HCT116 (cell line): ENCODE measurements around the gene PBX3. TPM values are rescaled to one million over a fixed set of nuclear protein-coding genes. Genes with fewer than 3 reads are reported as not detected.

Experiments used
- ATAC-seq: fragments of 200-7000 bp; cut with Tn5 transposase; 2 replicates; pipeline ENCODE4 v1.9.1; 2020; ENCODE audit warnings: mild to moderate bottlenecking, moderate library complexity
- BruUV-seq: library from RNA; stranded (reverse); fragments of 400-500 nt; replicated peaks from 2 replicates; lab custom pipeline; 2021; lab: Mats Ljungman, UMichigan
- CTCF ChIA-PET: fragments of 300-600 bp; sonication (Branson Sonifier 250); formaldehyde crosslinking; loops from one replicate; lab custom pipeline; 2021; ENCODE audit warnings: antibody characterized with exemption; lab: Charles Lee
- POLR2A ChIA-PET: fragments of 300-600, 350-600 bp; sonication (Branson Sonifier 250); formaldehyde crosslinking; loops from one replicate; lab custom pipeline; 2021; ENCODE audit warnings: antibody characterized with exemption; lab: Charles Lee
- RAD21 ChIA-PET, 2 experiments: fragments of 300-600 bp; sonication (Branson Sonifier 250); formaldehyde crosslinking; loops; one replicate each; lab custom pipeline; 2023; ENCODE audit warnings: low total read pairs in 2 of 2; ENCODE audit not compliant: uncharacterized antibody in 2 of 2, unreplicated experiment in 2 of 2, low non-redundant PET in 1 of 2; lab: Charles Lee
- DNase-seq: peaks from one replicate; pipeline ENCODE4 v3.0.0-alpha.2; 2010; ENCODE audit warnings: low read depth, low spot score
- H2AFZ ChIP-seq: fragments of 200-600 bp; shearing (Covaris generic), sonication (generic); 2 replicates; pipeline ENCODE4 v1.6.1; 2017; ENCODE audit warnings: low read depth, mixed run types, mixed read lengths, antibody characterized with exemption, low read length; ENCODE audit not compliant: poor library complexity, severe bottlenecking
- H3K27ac ChIP-seq: 2 replicates; pipeline ENCODE4 v1.5.1; 2012; ENCODE audit warnings: low read depth, low read length
- H3K27me3 ChIP-seq: fragments of 200-600 bp; sonication (generic); 2 replicates; pipeline ENCODE4 v1.6.1; 2016; ENCODE audit warnings: mixed run types, low read length, mixed read lengths; ENCODE audit not compliant: insufficient read depth
- H3K36me3 ChIP-seq, 2 experiments: fragments of 200-500 bp in 1 of 2; fragments of 200-600 bp in 1 of 2; sonication (Bioruptor generic) in 1 of 2; sonication (generic) in 1 of 2; 2 replicates each; pipeline versions ENCODE4 v1.5.1 to v1.6.1; 2014 to 2016; ENCODE audit warnings: low read length in 2 of 2, inconsistent platforms in 1 of 2, mixed read lengths in 1 of 2, mixed run types in 1 of 2; ENCODE audit not compliant: insufficient read depth in 2 of 2, control insufficient read depth in 1 of 2
- H3K4me1 ChIP-seq, 2 experiments: fragments of 200-600 bp in 1 of 2; sonication (generic) in 1 of 2; 2 replicates each; pipeline versions ENCODE4 v1.5.1 to v1.6.1; 2012 to 2017; ENCODE audit warnings: low read length in 2 of 2, inconsistent platforms in 1 of 2, mild to moderate bottlenecking in 1 of 2, mixed read lengths in 1 of 2, mixed run types in 1 of 2, moderate library complexity in 1 of 2; ENCODE audit not compliant: insufficient read depth in 2 of 2, control insufficient read depth in 1 of 2
- H3K4me2 ChIP-seq: fragments of 200-600 bp; sonication (generic); 2 replicates; pipeline ENCODE4 v1.6.1; 2017; ENCODE audit warnings: mixed run types, low read length, mixed read lengths
- H3K4me3 ChIP-seq, 2 experiments: fragments of 200-600 bp in 1 of 2; sonication (generic) in 1 of 2; replicated peaks in 1 of 2; 2 replicates each; pipeline ENCODE4 v1.5.1; 2011 to 2016; ENCODE audit warnings: low read length in 2 of 2, control low read depth in 1 of 2, low read depth in 1 of 2, mild to moderate bottlenecking in 1 of 2, mixed read lengths in 1 of 2, mixed run types in 1 of 2
- H3K79me2 ChIP-seq: fragments of 200-600 bp; sonication (generic); 2 replicates; pipeline ENCODE4 v1.6.1; 2017; ENCODE audit warnings: mild to moderate bottlenecking, mixed run types, low read length, moderate library complexity, mixed read lengths; ENCODE audit not compliant: insufficient read depth
- H3K9ac ChIP-seq: fragments of 200-600 bp; sonication (generic); 2 replicates; pipeline ENCODE4 v1.6.1; 2016; ENCODE audit warnings: low read length, mixed read lengths
- H3K9me2 ChIP-seq: fragments of 200-600 bp; sonication (generic), shearing (Covaris generic); 2 replicates; pipeline ENCODE4 v1.6.1; 2017; ENCODE audit warnings: mixed run types, mild to moderate bottlenecking, moderate library complexity; ENCODE audit not compliant: insufficient read depth
- H3K9me3 ChIP-seq, 2 experiments: fragments of 200-500 bp in 1 of 2; fragments of 200-600 bp in 1 of 2; sonication (Bioruptor generic) in 1 of 2; sonication (generic) in 1 of 2; 2 replicates each; pipeline ENCODE4 v1.6.1; 2014 to 2017; ENCODE audit warnings: low read length in 2 of 2, mixed read lengths in 2 of 2, inconsistent platforms in 1 of 2, low read depth in 1 of 2, mild to moderate bottlenecking in 1 of 2, mixed run types in 1 of 2, moderate library complexity in 1 of 2; ENCODE audit not compliant: control insufficient read depth in 1 of 2, insufficient read depth in 1 of 2
- H4K20me1 ChIP-seq: fragments of 200-600 bp; sonication (generic), shearing (Covaris generic); 2 replicates; pipeline ENCODE4 v1.6.1; 2017; ENCODE audit warnings: mixed run types, mild to moderate bottlenecking, moderate library complexity; ENCODE audit not compliant: insufficient read depth
- EGR1 ChIP-seq: IDR thresholded peaks from 2 replicates; pipeline ENCODE4 v1.6.1; 2012; ENCODE audit warnings: low read depth
- EZH2phosphoT487 ChIP-seq: fragments of 200-600 bp; IDR thresholded peaks from 2 replicates; pipeline ENCODE4 v1.6.1; 2018; ENCODE audit warnings: antibody characterized with exemption, borderline replicate concordance
- FOSL1 ChIP-seq: IDR thresholded peaks from 2 replicates; pipeline ENCODE4 v1.6.1; 2012; ENCODE audit warnings: low read depth
- JUND ChIP-seq: IDR thresholded peaks from 2 replicates; pipeline ENCODE4 v1.6.1; 2012
- POLR2A ChIP-seq: IDR thresholded peaks from 2 replicates; pipeline ENCODE4 v1.7.0; 2011; ENCODE audit warnings: borderline replicate concordance; ENCODE audit not compliant: insufficient read depth, insufficient read length; ENCODE audit errors: extremely low read depth
- RAD21 ChIP-seq: IDR thresholded peaks from 2 replicates; pipeline ENCODE4 v1.6.1; 2012; ENCODE audit warnings: low read depth, mild to moderate bottlenecking
- REST ChIP-seq: IDR thresholded peaks from 2 replicates; pipeline ENCODE4 v1.6.1; 2012; ENCODE audit warnings: low read depth
- intact Hi-C: fragments of 100-400 bp; cut with micrococcal nuclease; formaldehyde crosslinking; loops from 2 replicates; pipeline ENCODE4 v1.10.0; 2022
- total RNA-seq: library from RNA; stranded (reverse); gene quantifications from one replicate; pipeline ENCODE4 v1.2.1, GENCODE V29; 2021; ENCODE audit not compliant: unreplicated experiment
- TF ChIP-seq, protein P1 (sequence below): IDR thresholded peaks from 2 replicates; pipeline ENCODE4 v1.6.1; 2011; ENCODE audit warnings: mild to moderate bottlenecking, low read length, moderate library complexity; ENCODE audit not compliant: insufficient replicate concordance; ENCODE audit errors: extremely low read depth
- TF ChIP-seq, protein P2 (sequence below): IDR thresholded peaks from 2 replicates; pipeline ENCODE4 v1.6.1; 2012

Gene PBX3
- total RNA-seq, 1 experiment from 2014 or later = 13.5 TPM

- TF ChIP-seq, protein P1, sequence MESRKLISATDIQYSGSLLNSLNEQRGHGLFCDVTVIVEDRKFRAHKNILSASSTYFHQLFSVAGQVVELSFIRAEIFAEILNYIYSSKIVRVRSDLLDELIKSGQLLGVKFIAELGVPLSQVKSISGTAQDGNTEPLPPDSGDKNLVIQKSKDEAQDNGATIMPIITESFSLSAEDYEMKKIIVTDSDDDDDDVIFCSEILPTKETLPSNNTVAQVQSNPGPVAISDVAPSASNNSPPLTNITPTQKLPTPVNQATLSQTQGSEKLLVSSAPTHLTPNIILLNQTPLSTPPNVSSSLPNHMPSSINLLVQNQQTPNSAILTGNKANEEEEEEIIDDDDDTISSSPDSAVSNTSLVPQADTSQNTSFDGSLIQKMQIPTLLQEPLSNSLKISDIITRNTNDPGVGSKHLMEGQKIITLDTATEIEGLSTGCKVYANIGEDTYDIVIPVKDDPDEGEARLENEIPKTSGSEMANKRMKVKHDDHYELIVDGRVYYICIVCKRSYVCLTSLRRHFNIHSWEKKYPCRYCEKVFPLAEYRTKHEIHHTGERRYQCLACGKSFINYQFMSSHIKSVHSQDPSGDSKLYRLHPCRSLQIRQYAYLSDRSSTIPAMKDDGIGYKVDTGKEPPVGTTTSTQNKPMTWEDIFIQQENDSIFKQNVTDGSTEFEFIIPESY = no peak
- TF ChIP-seq FOSL1 = no peak
- TF ChIP-seq, protein P2, sequence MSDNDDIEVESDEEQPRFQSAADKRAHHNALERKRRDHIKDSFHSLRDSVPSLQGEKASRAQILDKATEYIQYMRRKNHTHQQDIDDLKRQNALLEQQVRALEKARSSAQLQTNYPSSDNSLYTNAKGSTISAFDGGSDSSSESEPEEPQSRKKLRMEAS = no peak
- TF ChIP-seq EGR1 = no peak
- TF ChIP-seq RAD21 = no peak
- no peak for TF ChIP-seq POLR2A
- no peak for TF ChIP-seq EZH2phosphoT487
Observed at GRCh38 chr9:125847735-125848134, 100.6 kb downstream of the PBX3 start (continued).

GRCh38 chr9:125850106-125850632 lies 103.0 kb downstream of the PBX3 start:
- no peak overlapping the region for H3K4me3 ChIP-seq
- H3K4me2 ChIP-seq = no peak overlapping the region
- peaks cover 4 to 10% of the 10 kb centered on the region in 2 experiments; a peak in 2 of 4 replicates for H3K4me1 ChIP-seq
- RAD21 ChIA-PET = no interaction called here
- BruUV-seq = no TSS peak
- no peaks in the 10 kb centered on the region for H4K20me1 ChIP-seq
- POLR2A ChIA-PET = no interaction called here
- H3K9me3 ChIP-seq = no peaks in the 10 kb centered on the region
- intact Hi-C loops = no loop called here
- H3K9me2 ChIP-seq = no peaks in the 10 kb centered on the region
- CTCF ChIA-PET = no interaction called here
- no peak for TF ChIP-seq JUND
- no peak for TF ChIP-seq REST
- no peak for ATAC-seq
- H3K79me2 ChIP-seq = no peaks in the 10 kb centered on the region
- H3K27me3 ChIP-seq = no peaks in the 10 kb centered on the region
- DNase-seq = no peak
- no peak overlapping the region for H2AFZ ChIP-seq
- H3K36me3 ChIP-seq = no peaks in the 10 kb centered on the region
- H3K9ac ChIP-seq = no peak overlapping the region
- H3K27ac ChIP-seq = no peak overlapping the region
